SH-SY5Y (cell line): Measurements from ENCODE around the gene AADACL4.

Source experiments
- GATA2 ChIP-seq: IDR thresholded peaks from 2 replicates; pipeline ENCODE4 v1.6.1; 2011; ENCODE audit warnings: mild to moderate bottlenecking, low read depth, low read length
- GATA3 ChIP-seq: IDR thresholded peaks from 2 replicates; pipeline ENCODE4 v1.6.1; 2011; ENCODE audit warnings: low read depth, mild to moderate bottlenecking, low read length, moderate library complexity

GRCh38 chr1:12712076-12712475, 68.2 kb downstream of the AADACL4 start:
- TF ChIP-seq GATA2, result no peak
- TF ChIP-seq GATA3, result no peak
